CD14-positive monocyte (primary cell): ENCODE measurements around the gene KCNMA1. TPM values are rescaled to one million over a fixed set of nuclear protein-coding genes. Genes with fewer than 3 reads are reported as not detected.

Experiments used
- DNase-seq, 3 donors: peaks; one replicate each; pipeline ENCODE4 v3.0.0-alpha.2; 2011 to 2022
- H2AFZ ChIP-seq: 2 replicates; pipeline ENCODE4 v1.6.0; 2012; ENCODE audit warnings: mild to moderate bottlenecking, low read depth, low read length, inconsistent platforms; ENCODE audit not compliant: insufficient read depth, poor library complexity, severe bottlenecking
- H3K27ac ChIP-seq, 2 donors: 1 replicate in 1 of 2; 2 replicates in 1 of 2; pipeline ENCODE4 v1.5.1; 2012 to 2013; ENCODE audit warnings: low read length in 2 of 2, control low read depth in 1 of 2, inconsistent platforms in 1 of 2, low read depth in 1 of 2, mild to moderate bottlenecking in 1 of 2
- H3K27me3 ChIP-seq, 2 donors: one replicate each; pipeline versions ENCODE4 v1.6.0 to v1.6.1; 2011 to 2013; ENCODE audit warnings: low read length in 2 of 2; ENCODE audit not compliant: control insufficient read depth in 2 of 2, insufficient read depth in 2 of 2
- H3K36me3 ChIP-seq, 2 donors: replicated peaks in 1 of 2; 1 replicate in 1 of 2; 2 replicates in 1 of 2; pipeline versions ENCODE4 v1.5.1 to v1.6.1; 2012 to 2013; ENCODE audit warnings: low read length in 2 of 2, control low read depth in 1 of 2, inconsistent platforms in 1 of 2, mild to moderate bottlenecking in 1 of 2; ENCODE audit not compliant: insufficient read depth in 2 of 2, control insufficient read depth in 1 of 2
- H3K4me1 ChIP-seq, 2 donors: 1 replicate in 1 of 2; 2 replicates in 1 of 2; pipeline versions ENCODE4 v1.5.1 to v1.6.1; 2012 to 2013; ENCODE audit warnings: low read length in 2 of 2, control low read depth in 1 of 2, inconsistent platforms in 1 of 2, mild to moderate bottlenecking in 1 of 2, moderate library complexity in 1 of 2; ENCODE audit not compliant: insufficient read depth in 2 of 2, control insufficient read depth in 1 of 2
- H3K4me2 ChIP-seq: replicated peaks from 2 replicates; pipeline ENCODE3; 2012; ENCODE audit warnings: low read length, moderate library complexity, mild to moderate bottlenecking; ENCODE audit not compliant: poor library complexity, severe bottlenecking; ENCODE audit errors: extremely low read depth
- H3K4me3 ChIP-seq, 3 experiments: fragments of 200-600 bp in 1 of 3; sonication (generic) in 1 of 3; replicated peaks in 1 of 3; 1 replicate in 2 of 3; 2 replicates in 1 of 3; pipeline ENCODE4 v1.5.1; 2011 to 2013; ENCODE audit warnings: low read length in 3 of 3, mild to moderate bottlenecking in 3 of 3, control low read depth in 2 of 3, low read depth in 2 of 3, inconsistent platforms in 1 of 3, moderate library complexity in 1 of 3
- H3K79me2 ChIP-seq: 2 replicates; pipeline ENCODE4 v1.6.0; 2012; ENCODE audit warnings: mild to moderate bottlenecking, control low read depth, inconsistent platforms, low read length, moderate library complexity; ENCODE audit not compliant: insufficient read depth
- H3K9ac ChIP-seq: 2 replicates; pipeline ENCODE4 v1.6.0; 2017; ENCODE audit warnings: low read length, mild to moderate bottlenecking; ENCODE audit not compliant: insufficient read depth, poor library complexity, severe bottlenecking
- H3K9me3 ChIP-seq, 2 donors: replicated peaks in 1 of 2; 1 replicate in 1 of 2; 2 replicates in 1 of 2; pipeline versions ENCODE4 v1.5.1 to v1.6.1; 2012 to 2013; ENCODE audit warnings: low read length in 2 of 2, control low read depth in 1 of 2; ENCODE audit not compliant: control insufficient read depth in 1 of 2, insufficient read depth in 1 of 2
- H4K20me1 ChIP-seq: 2 replicates; pipeline ENCODE4 v1.6.0; 2012; ENCODE audit warnings: mild to moderate bottlenecking, low read length, control low read depth, moderate library complexity; ENCODE audit not compliant: insufficient read depth
- H3K27ac Mint-ChIP-seq, 7 donors: one replicate each; pipeline ENCODE4 v1.8.0; 2020; ENCODE audit warnings: mild to moderate bottlenecking in 7 of 7, mixed read lengths in 7 of 7, moderate library complexity in 6 of 7, inconsistent platforms in 2 of 7
- H3K27me3 Mint-ChIP-seq, 3 donors: one replicate each; pipeline ENCODE4 v1.8.0; 2021 to 2022; ENCODE audit warnings: low read depth in 3 of 3, mild to moderate bottlenecking in 3 of 3, mixed read lengths in 3 of 3, moderate library complexity in 3 of 3, inconsistent platforms in 1 of 3
- H3K36me3 Mint-ChIP-seq, 2 donors: one replicate each; pipeline ENCODE4 v1.8.0; 2020; ENCODE audit warnings: mixed read lengths in 2 of 2, inconsistent platforms in 1 of 2, mild to moderate bottlenecking in 1 of 2
- H3K4me1 Mint-ChIP-seq: one replicate; pipeline ENCODE4 v1.8.0; 2020; ENCODE audit warnings: mild to moderate bottlenecking, mixed read lengths
- H3K4me3 Mint-ChIP-seq, 2 donors: one replicate each; pipeline ENCODE4 v1.8.0; 2020; ENCODE audit warnings: mild to moderate bottlenecking in 2 of 2, mixed read lengths in 2 of 2, moderate library complexity in 1 of 2
- H3K9me3 Mint-ChIP-seq, 7 donors: one replicate each; pipeline ENCODE4 v1.8.0; 2020 to 2022; ENCODE audit warnings: mixed read lengths in 7 of 7, mild to moderate bottlenecking in 6 of 7, moderate library complexity in 6 of 7, inconsistent platforms in 2 of 7
- WGBS: methylation state at CpG from one replicate; pipeline ENCODE4 v1.1.5; 2013; ENCODE audit warnings: missing lambda C conversion rate; ENCODE audit not compliant: insufficient coverage; 5-methylcytosine and 5-hydroxymethylcytosine counted together
- intact Hi-C, 2 donors: fragments of 100-400 bp; cut with micrococcal nuclease; formaldehyde crosslinking; loops; one replicate each; pipeline versions ENCODE4 v1.15.0 to v1.15.1; 2023
- polyA plus RNA-seq, 3 donors: library from polyadenylated mRNA; depleted of rRNA in 1 of 3; unstranded in 2 of 3; stranded (reverse) in 1 of 3; fragments of 300-500 nt in 2 of 3; fragments of >200 nt in 1 of 3; fragmentation: Illumina TruSeq in 2 of 3; gene quantifications; 1 replicate in 2 of 3; 2 replicates in 1 of 3; pipeline ENCODE4 v1.2.3, GENCODE V29; 2012 to 2021
- TF ChIP-seq, protein P1 (sequence below): fragments of 200-600 bp; IDR thresholded peaks from one replicate; pipeline ENCODE4 v1.8.0; 2022; ENCODE audit warnings: antibody characterized with exemption, mild to moderate bottlenecking

Gene KCNMA1
- polyA plus RNA-seq, 3 donors = 0.11 to 1.0 TPM; not detected in 1

DNA sequence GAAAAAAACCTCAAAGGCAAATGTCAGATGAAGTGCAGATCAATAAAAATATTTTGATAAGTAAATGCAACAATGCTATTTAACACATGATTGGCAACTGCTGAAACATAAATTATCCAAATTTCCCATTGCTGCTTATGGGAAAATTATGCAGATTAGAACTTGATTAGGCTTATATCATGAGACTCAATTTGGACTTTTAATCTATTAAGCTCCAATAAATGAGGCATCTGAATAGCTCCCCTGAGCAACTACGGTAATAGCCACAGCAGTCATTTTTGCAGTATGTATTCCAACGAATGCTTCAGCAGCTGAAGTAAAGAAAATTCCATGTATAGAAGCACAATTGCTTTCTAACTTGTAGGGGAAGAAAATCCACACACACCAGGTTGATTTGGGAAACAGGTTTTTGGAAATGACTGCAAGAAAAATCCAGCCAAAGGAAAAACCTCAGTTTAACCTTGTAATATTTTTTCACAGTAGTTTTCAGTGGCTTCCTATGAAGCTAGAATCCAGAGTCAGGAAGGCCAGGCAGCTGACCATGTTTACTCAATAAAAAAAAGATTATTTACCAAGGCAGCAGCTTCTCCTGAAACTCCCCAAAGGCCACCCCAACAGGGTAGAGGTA is 716.1 kb downstream of the KCNMA1 start:
- Mint-ChIP-seq H3K36me3 (no peaks in the 10 kb centered on the region), H3K9me3 (peaks cover 0 to 1% (median 0%) of the 10 kb centered on the region in 7 donors), H3K27me3 (peaks cover 0 to 3% (median 0%) of the 10 kb centered on the region in 3 donors), H3K4me1 (no peaks in the 10 kb centered on the region), H3K4me3 (no peak overlapping the region), H3K27ac (no peak overlapping the region)
- Histone ChIP-seq H3K27me3 (no peaks in the 10 kb centered on the region), H3K9ac (no peak overlapping the region), H3K4me1 (no peaks in the 10 kb centered on the region), H3K79me2 (no peaks in the 10 kb centered on the region), H3K36me3 (no peaks in the 10 kb centered on the region), H3K4me3 (no peak overlapping the region), H3K27ac (no peak overlapping the region), H3K4me2 (no peak overlapping the region), H2AFZ (no peak overlapping the region), H4K20me1 (no peaks in the 10 kb centered on the region), H3K9me3 (no peaks in the 10 kb centered on the region)
- TF ChIP-seq, protein P1, sequence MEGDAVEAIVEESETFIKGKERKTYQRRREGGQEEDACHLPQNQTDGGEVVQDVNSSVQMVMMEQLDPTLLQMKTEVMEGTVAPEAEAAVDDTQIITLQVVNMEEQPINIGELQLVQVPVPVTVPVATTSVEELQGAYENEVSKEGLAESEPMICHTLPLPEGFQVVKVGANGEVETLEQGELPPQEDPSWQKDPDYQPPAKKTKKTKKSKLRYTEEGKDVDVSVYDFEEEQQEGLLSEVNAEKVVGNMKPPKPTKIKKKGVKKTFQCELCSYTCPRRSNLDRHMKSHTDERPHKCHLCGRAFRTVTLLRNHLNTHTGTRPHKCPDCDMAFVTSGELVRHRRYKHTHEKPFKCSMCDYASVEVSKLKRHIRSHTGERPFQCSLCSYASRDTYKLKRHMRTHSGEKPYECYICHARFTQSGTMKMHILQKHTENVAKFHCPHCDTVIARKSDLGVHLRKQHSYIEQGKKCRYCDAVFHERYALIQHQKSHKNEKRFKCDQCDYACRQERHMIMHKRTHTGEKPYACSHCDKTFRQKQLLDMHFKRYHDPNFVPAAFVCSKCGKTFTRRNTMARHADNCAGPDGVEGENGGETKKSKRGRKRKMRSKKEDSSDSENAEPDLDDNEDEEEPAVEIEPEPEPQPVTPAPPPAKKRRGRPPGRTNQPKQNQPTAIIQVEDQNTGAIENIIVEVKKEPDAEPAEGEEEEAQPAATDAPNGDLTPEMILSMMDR = no peak
- intact Hi-C loops = no loop called here
- WGBS = 100% methylated on average over 1 of the region's 2 CpGs
- DNase-seq = no peak

DNA sequence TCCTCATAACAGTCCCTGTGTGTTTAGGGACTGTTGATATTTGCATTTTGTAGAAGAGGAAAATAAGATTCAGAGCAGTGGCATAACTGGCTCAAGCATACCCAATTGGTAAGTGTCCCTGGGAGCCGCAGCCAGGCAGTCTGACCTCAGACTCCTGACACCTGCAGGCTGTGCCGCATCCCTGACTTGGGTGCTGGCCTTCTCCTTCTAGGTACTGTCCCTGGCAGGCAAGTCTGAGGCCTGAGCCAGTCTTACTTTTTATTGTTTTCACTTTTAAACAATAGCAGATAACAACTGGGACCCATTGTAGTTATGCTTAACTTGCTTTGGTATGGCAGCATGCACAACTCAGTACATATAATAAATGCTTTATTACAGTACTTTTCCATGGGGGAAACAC is 717.0 kb downstream of the KCNMA1 start:
- no peak overlapping the region for H3K27ac ChIP-seq
- no peaks in the 10 kb centered on the region for H3K9me3 ChIP-seq
- no peaks in the 10 kb centered on the region for H4K20me1 ChIP-seq
- Mint-ChIP-seq H3K27ac (no peak overlapping the region), H3K9me3 (peaks cover 0 to 1% (median 0%) of the 10 kb centered on the region in 7 donors), H3K4me1 (no peaks in the 10 kb centered on the region), H3K4me3 (no peak overlapping the region), H3K27me3 (peaks cover 0 to 3% (median 0%) of the 10 kb centered on the region in 3 donors), H3K36me3 (no peaks in the 10 kb centered on the region)
- no peaks in the 10 kb centered on the region for H3K27me3 ChIP-seq
- intact Hi-C loops = no loop called here
- no peak for DNase-seq
- TF ChIP-seq, protein P1 = no peak
- no peaks in the 10 kb centered on the region for H3K36me3 ChIP-seq
- 96% methylated on average over 2 of the region's 2 CpGs for WGBS
- no peaks in the 10 kb centered on the region for H3K79me2 ChIP-seq
- no peak overlapping the region for H3K4me2 ChIP-seq
- H3K9ac ChIP-seq = no peak overlapping the region
- no peak overlapping the region for H3K4me3 ChIP-seq
- no peaks in the 10 kb centered on the region for H3K4me1 ChIP-seq
- no peak overlapping the region for H2AFZ ChIP-seq
